ENCODE measurements around the gene CFAP126.
"Not testable (repeated sequence)": the region's sequence is repeated elsewhere in the genome, so short reads cannot be mapped to it uniquely, and the experiment has no call there.

CFAP126 gene

DNA sequence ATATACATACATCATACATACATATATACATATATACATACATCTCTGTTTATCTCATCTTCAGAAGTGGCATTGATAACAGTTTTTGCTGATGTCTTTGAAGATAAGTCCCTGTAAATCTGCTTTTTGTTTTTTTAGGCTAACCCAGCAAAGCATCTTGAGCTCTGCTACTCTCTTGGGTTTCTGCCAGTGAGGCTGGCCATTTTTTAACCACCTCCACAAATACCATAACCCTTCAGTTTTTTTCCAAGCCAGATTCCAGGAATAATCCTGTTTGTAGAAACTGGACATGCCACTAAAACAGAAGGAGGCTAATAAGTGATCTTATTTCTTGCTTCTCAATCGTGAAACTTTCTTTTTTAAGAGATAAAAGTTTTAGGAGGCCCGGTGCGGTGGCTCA lies 31.9 kb downstream of the CFAP126 start:
- no peak for TF ChIP-seq POLR2A (IDR thresholded peaks at IDR 0.05; ENCODE audit: extremely low read depth, insufficient read length)
- TF ChIP-seq MYC (IDR thresholded peaks at IDR 0.05; ENCODE audit: low read depth, low read length): no peak
- TF ChIP-seq, protein P1, sequence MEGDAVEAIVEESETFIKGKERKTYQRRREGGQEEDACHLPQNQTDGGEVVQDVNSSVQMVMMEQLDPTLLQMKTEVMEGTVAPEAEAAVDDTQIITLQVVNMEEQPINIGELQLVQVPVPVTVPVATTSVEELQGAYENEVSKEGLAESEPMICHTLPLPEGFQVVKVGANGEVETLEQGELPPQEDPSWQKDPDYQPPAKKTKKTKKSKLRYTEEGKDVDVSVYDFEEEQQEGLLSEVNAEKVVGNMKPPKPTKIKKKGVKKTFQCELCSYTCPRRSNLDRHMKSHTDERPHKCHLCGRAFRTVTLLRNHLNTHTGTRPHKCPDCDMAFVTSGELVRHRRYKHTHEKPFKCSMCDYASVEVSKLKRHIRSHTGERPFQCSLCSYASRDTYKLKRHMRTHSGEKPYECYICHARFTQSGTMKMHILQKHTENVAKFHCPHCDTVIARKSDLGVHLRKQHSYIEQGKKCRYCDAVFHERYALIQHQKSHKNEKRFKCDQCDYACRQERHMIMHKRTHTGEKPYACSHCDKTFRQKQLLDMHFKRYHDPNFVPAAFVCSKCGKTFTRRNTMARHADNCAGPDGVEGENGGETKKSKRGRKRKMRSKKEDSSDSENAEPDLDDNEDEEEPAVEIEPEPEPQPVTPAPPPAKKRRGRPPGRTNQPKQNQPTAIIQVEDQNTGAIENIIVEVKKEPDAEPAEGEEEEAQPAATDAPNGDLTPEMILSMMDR (IDR thresholded peaks at IDR 0.05; ENCODE audit: low read depth, low read length): no peak
- no peak for TF ChIP-seq MAX (IDR thresholded peaks at IDR 0.05; ENCODE audit: low read depth, low read length)
- no peak for DNase-seq (ENCODE audit: low read depth)
- H3K4me3 ChIP-seq (ENCODE audit: low read depth, low read length): no peak overlapping the region

DNA sequence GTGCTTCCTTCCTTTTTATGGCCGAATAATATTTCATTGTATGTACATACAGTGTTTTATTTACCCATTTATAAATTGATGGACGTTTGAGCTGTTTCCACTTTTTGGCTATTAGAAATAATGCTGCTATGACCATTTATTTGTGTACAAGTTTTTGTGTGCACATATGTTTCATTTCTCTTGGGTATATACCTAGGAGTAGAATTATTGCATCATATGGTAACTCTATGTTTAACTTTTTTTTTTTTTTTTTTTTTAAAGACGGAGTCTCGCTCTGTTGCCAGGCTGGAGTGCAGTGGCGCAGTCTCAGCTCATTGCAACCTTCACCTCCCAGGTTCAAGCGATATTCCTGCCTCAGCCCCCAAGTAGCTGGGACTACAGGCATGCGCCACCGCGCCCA lies 34.5 kb downstream of the CFAP126 start:
- TF ChIP-seq MYC (IDR thresholded peaks at IDR 0.05; ENCODE audit: low read depth, low read length) (no peak), POLR2A (IDR thresholded peaks at IDR 0.05; ENCODE audit: extremely low read depth, insufficient read length) (no peak), MAX (IDR thresholded peaks at IDR 0.05; ENCODE audit: low read depth, low read length) (no peak)
- TF ChIP-seq, protein P1 (IDR thresholded peaks at IDR 0.05; ENCODE audit: low read depth, low read length): no peak
- H3K4me3 ChIP-seq (ENCODE audit: low read depth, low read length): no peak overlapping the region
- no peak for DNase-seq (ENCODE audit: low read depth)

GRCh38 chr1:161330346-161330745 lies 37.3 kb downstream of the CFAP126 start:
- no peak overlapping the region for H3K4me3 ChIP-seq (ENCODE audit: low read depth, low read length)
- TF ChIP-seq MYC (IDR thresholded peaks at IDR 0.05; ENCODE audit: low read depth, low read length) (no peak), POLR2A (IDR thresholded peaks at IDR 0.05; ENCODE audit: extremely low read depth, insufficient read length) (no peak), MAX (IDR thresholded peaks at IDR 0.05; ENCODE audit: low read depth, low read length) (no peak)
- TF ChIP-seq, protein P1 (IDR thresholded peaks at IDR 0.05; ENCODE audit: low read depth, low read length): no peak
- DNase-seq (ENCODE audit: low read depth): no peak

- DNase-seq (ENCODE audit: low read depth): no peak
- no peak for TF ChIP-seq POLR2A (IDR thresholded peaks at IDR 0.05; ENCODE audit: extremely low read depth, insufficient read length)
- TF ChIP-seq, protein P1 (IDR thresholded peaks at IDR 0.05; ENCODE audit: low read depth, low read length): no peak
- TF ChIP-seq MAX (IDR thresholded peaks at IDR 0.05; ENCODE audit: low read depth, low read length): no peak
- TF ChIP-seq MYC (IDR thresholded peaks at IDR 0.05; ENCODE audit: low read depth, low read length): no peak
- no peak overlapping the region for H3K4me3 ChIP-seq (ENCODE audit: low read depth, low read length)
Measured at GRCh38 chr1:161324020-161324419, 43.7 kb downstream of the CFAP126 start.

DNA sequence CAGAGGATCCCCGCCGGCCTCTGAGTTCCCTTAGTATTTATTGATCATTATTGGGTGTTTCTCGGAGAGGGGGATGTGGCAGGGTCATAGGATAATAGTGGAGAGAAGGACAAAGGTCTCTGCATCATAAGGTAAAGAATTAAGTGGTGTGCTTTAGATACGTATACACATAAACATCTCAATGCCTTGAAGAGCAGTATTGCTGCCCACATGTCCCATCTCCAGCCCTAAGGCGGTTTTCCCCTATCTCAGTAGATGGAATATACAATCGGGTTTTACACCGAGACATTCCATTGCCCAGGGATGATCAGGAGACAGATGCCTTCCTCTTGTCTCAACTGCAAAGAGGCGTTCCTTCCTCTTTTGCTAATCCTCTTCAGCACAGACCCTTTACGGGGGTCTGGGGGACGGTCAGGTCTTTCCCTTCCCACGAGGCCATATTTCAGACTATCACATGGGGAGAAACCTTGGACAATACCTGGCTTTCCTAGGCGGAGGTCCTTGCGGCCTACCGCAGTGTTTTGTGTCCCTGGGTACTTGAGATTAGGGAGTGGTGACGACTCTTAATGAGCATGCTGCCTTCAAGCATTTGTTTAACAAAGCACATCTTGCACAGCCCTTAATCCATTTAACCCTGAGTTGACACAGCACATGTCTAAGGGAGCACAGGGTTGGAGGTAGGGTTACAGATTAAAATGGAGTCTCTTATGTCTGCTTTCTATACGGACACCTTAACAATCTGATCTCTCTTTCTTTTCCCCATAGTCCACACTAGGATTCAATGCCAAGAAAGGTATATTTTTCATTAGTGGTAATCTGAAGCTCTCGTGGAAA lies 51.6 kb downstream of the CFAP126 start:
- DNase-seq (ENCODE audit: low read depth): not testable (repeated sequence)

More for the DNA sequence above, 51.6 kb downstream of the CFAP126 start:
- H3K4me3 ChIP-seq (ENCODE audit: low read depth, low read length): not testable (repeated sequence)
